ENCODE results near the gene EDN3. TPM values are rescaled to one million over a fixed set of nuclear protein-coding genes. Genes with fewer than 3 reads are reported as not detected.

EDN3 gene
- total RNA-seq, 1 donor from 2014 or later: not detected

- H3K4me1 Mint-ChIP-seq (ENCODE audit: low read depth): no peaks in the 10 kb centered on the region
- H3K4me3 Mint-ChIP-seq: no peak overlapping the region
- H3K27ac Mint-ChIP-seq: no peak overlapping the region
- no peaks in the 10 kb centered on the region for H3K36me3 Mint-ChIP-seq (ENCODE audit: low read depth)
- no peaks in the 10 kb centered on the region for H3K9me3 Mint-ChIP-seq
- no peak for DNase-seq (ENCODE audit: low spot score)
- peaks cover 14% of the 10 kb centered on the region for H3K27me3 Mint-ChIP-seq (ENCODE audit: insufficient read depth)
- intact Hi-C loops (cut with micrococcal nuclease): no loop called here
These were observed 10.4 kb upstream of the EDN3 start for GRCh38 chr20:59289994-59290393.

GRCh38 chr20:59291740-59292383, 8.5 kb upstream of the EDN3 start:
- Mint-ChIP-seq H3K36me3 (ENCODE audit: low read depth) (no peaks in the 10 kb centered on the region), H3K27ac (no peak overlapping the region), H3K4me3 (no peak overlapping the region), H3K9me3 (no peaks in the 10 kb centered on the region), H3K4me1 (ENCODE audit: low read depth) (no peaks in the 10 kb centered on the region), H3K27me3 (ENCODE audit: insufficient read depth) (peaks cover 26% of the 10 kb centered on the region)
- intact Hi-C loops (cut with micrococcal nuclease): no loop called here
- no peak for DNase-seq (ENCODE audit: low spot score)

- intact Hi-C loops (cut with micrococcal nuclease): no loop called here
- Mint-ChIP-seq H3K27me3 (ENCODE audit: insufficient read depth) (peaks cover 49% of the 10 kb centered on the region), H3K4me1 (ENCODE audit: low read depth) (no peaks in the 10 kb centered on the region), H3K36me3 (ENCODE audit: low read depth) (no peaks in the 10 kb centered on the region), H3K9me3 (no peaks in the 10 kb centered on the region), H3K27ac (no peak overlapping the region), H3K4me3 (no peak overlapping the region)
- no peak for DNase-seq (ENCODE audit: low spot score)
These were observed 4.9 kb upstream of the EDN3 start for GRCh38 chr20:59295531-59295930.

- Mint-ChIP-seq H3K36me3 (ENCODE audit: low read depth) (no peaks in the 10 kb centered on the region), H3K9me3 (no peaks in the 10 kb centered on the region), H3K27me3 (ENCODE audit: insufficient read depth) (peaks cover 53% of the 10 kb centered on the region), H3K27ac (no peak overlapping the region), H3K4me1 (ENCODE audit: low read depth) (no peaks in the 10 kb centered on the region), H3K4me3 (no peak overlapping the region)
- DNase-seq (ENCODE audit: low spot score): no peak
- intact Hi-C loops (cut with micrococcal nuclease): no loop called here
These were observed 2.7 kb upstream of the EDN3 start for GRCh38 chr20:59297686-59298085.

GRCh38 chr20:59299945-59300332, 472 bp upstream of the EDN3 start:
- Mint-ChIP-seq H3K36me3 (ENCODE audit: low read depth) (no peaks in the 10 kb centered on the region), H3K27me3 (ENCODE audit: insufficient read depth) (peaks cover 58% of the 10 kb centered on the region), H3K9me3 (no peaks in the 10 kb centered on the region), H3K27ac (no peak overlapping the region), H3K4me3 (no peak overlapping the region), H3K4me1 (ENCODE audit: low read depth) (no peaks in the 10 kb centered on the region)
- no peak for DNase-seq (ENCODE audit: low spot score)
- intact Hi-C loops (cut with micrococcal nuclease): no loop called here

- Mint-ChIP-seq H3K4me1 (ENCODE audit: low read depth) (no peaks in the 10 kb centered on the region), H3K27me3 (ENCODE audit: insufficient read depth) (peaks cover 52% of the 10 kb centered on the region), H3K36me3 (ENCODE audit: low read depth) (no peaks in the 10 kb centered on the region), H3K27ac (no peak overlapping the region), H3K9me3 (no peaks in the 10 kb centered on the region), H3K4me3 (no peak overlapping the region)
- intact Hi-C loops (cut with micrococcal nuclease): no loop called here
- DNase-seq (ENCODE audit: low spot score): no peak
These were observed 1.1 kb downstream of the EDN3 start for GRCh38 chr20:59301343-59302007.

GRCh38 chr20:59305908-59306655, 5.7 kb downstream of the EDN3 start:
- intact Hi-C loops (cut with micrococcal nuclease): no loop called here
- Mint-ChIP-seq H3K4me3 (no peak overlapping the region), H3K27me3 (ENCODE audit: insufficient read depth) (peaks cover 24% of the 10 kb centered on the region), H3K9me3 (no peaks in the 10 kb centered on the region), H3K27ac (no peak overlapping the region), H3K36me3 (ENCODE audit: low read depth) (no peaks in the 10 kb centered on the region), H3K4me1 (ENCODE audit: low read depth) (no peaks in the 10 kb centered on the region)
- no peak for DNase-seq (ENCODE audit: low spot score)

GRCh38 chr20:59307270-59307669, 6.9 kb downstream of the EDN3 start:
- Mint-ChIP-seq H3K27ac (no peak overlapping the region), H3K4me1 (ENCODE audit: low read depth) (no peaks in the 10 kb centered on the region), H3K36me3 (ENCODE audit: low read depth) (no peaks in the 10 kb centered on the region), H3K4me3 (no peak overlapping the region), H3K9me3 (no peaks in the 10 kb centered on the region), H3K27me3 (ENCODE audit: insufficient read depth) (peaks cover 24% of the 10 kb centered on the region)
- intact Hi-C loops (cut with micrococcal nuclease): no loop called here
- no peak for DNase-seq (ENCODE audit: low spot score)

GRCh38 chr20:59308493-59309201, 8.2 kb downstream of the EDN3 start:
- Mint-ChIP-seq H3K27me3 (ENCODE audit: insufficient read depth) (peaks cover 16% of the 10 kb centered on the region), H3K27ac (no peak overlapping the region), H3K4me1 (ENCODE audit: low read depth) (no peaks in the 10 kb centered on the region), H3K9me3 (no peaks in the 10 kb centered on the region), H3K36me3 (ENCODE audit: low read depth) (no peaks in the 10 kb centered on the region), H3K4me3 (no peak overlapping the region)
- intact Hi-C loops (cut with micrococcal nuclease): no loop called here
- no peak for DNase-seq (ENCODE audit: low spot score)

GRCh38 chr20:59309218-59309617, 8.8 kb downstream of the EDN3 start:
- H3K4me1 Mint-ChIP-seq (ENCODE audit: low read depth): no peaks in the 10 kb centered on the region
- H3K27ac Mint-ChIP-seq: no peak overlapping the region
- H3K36me3 Mint-ChIP-seq (ENCODE audit: low read depth): no peaks in the 10 kb centered on the region
- no peak for DNase-seq (ENCODE audit: low spot score)
- H3K27me3 Mint-ChIP-seq (ENCODE audit: insufficient read depth): peaks cover 13% of the 10 kb centered on the region
- intact Hi-C loops (cut with micrococcal nuclease): no loop called here
- H3K4me3 Mint-ChIP-seq: no peak overlapping the region
- no peaks in the 10 kb centered on the region for H3K9me3 Mint-ChIP-seq

GRCh38 chr20:59314997-59315396, 14.6 kb downstream of the EDN3 start:
- H3K36me3 Mint-ChIP-seq (ENCODE audit: low read depth): no peaks in the 10 kb centered on the region
- H3K27me3 Mint-ChIP-seq (ENCODE audit: insufficient read depth): peaks cover 3% of the 10 kb centered on the region
- H3K4me3 Mint-ChIP-seq: no peak overlapping the region
- H3K4me1 Mint-ChIP-seq (ENCODE audit: low read depth): no peaks in the 10 kb centered on the region
- intact Hi-C loops (cut with micrococcal nuclease): no loop called here
- H3K27ac Mint-ChIP-seq: no peak overlapping the region
- H3K9me3 Mint-ChIP-seq: no peaks in the 10 kb centered on the region
- no peak for DNase-seq (ENCODE audit: low spot score)

GRCh38 chr20:59316911-59317731, 16.7 kb downstream of the EDN3 start:
- Mint-ChIP-seq H3K4me3 (no peak overlapping the region), H3K36me3 (ENCODE audit: low read depth) (no peaks in the 10 kb centered on the region), H3K27me3 (ENCODE audit: insufficient read depth) (peaks cover 2% of the 10 kb centered on the region), H3K9me3 (no peaks in the 10 kb centered on the region), H3K27ac (no peak overlapping the region), H3K4me1 (ENCODE audit: low read depth) (no peaks in the 10 kb centered on the region)
- DNase-seq (ENCODE audit: low spot score): no peak
- intact Hi-C loops (cut with micrococcal nuclease): no loop called here
